Measurements from ENCODE around the gene SMG5. TPM values are rescaled to one million over a fixed set of nuclear protein-coding genes. Genes with fewer than 3 reads are reported as not detected.

The SMG5 gene
- total RNA-seq, 1 experiment from 2014 or later, result 117 TPM

- intact Hi-C loops (cut with micrococcal nuclease; ENCODE audit: unreplicated experiment) (no loop called here), in situ Hi-C loops (cut with HindIII; ENCODE audit: low pct_unique_long_range_greater_than_20kb, low sequenced_read_pairs) (no loop called here)
- TF ChIP-seq TCF7L2 (IDR thresholded peaks at IDR 0.05; ENCODE audit: low read depth, low read length) (no peak), CTCF (IDR thresholded peaks at IDR 0.05) (no peak), POLR2AphosphoS5 (IDR thresholded peaks at IDR 0.05; ENCODE audit: low read depth, low read length) (0 out of 2 replicates have a peak, but pooled peaks have one; percentile 15), REST (IDR thresholded peaks at IDR 0.05; ENCODE audit: insufficient read depth in 1 of 2, low read depth in 2 of 2, low read length in 1 of 2) (no peak), SIN3A (IDR thresholded peaks at IDR 0.05; ENCODE audit: borderline replicate concordance, insufficient read depth, low read depth, low read length) (no peak)
- Histone ChIP-seq H3K36me3 (ENCODE audit: control insufficient read depth, insufficient read depth, low read length) (no peaks in the 10 kb centered on the region), H3K4me3 (ENCODE audit: low read depth in 2 of 2, low read length in 2 of 2) (no peak overlapping the region), H3K27ac (ENCODE audit: low read length) (no peak overlapping the region), H3K4me1 (ENCODE audit: control insufficient read depth, insufficient read depth, low read length) (peaks cover 18% of the 10 kb centered on the region), H3K27me3 (ENCODE audit: control insufficient read depth, insufficient read depth, low read length) (no peaks in the 10 kb centered on the region), H3K9me3 (ENCODE audit: control insufficient read depth, insufficient read depth, low read depth, low read length) (no peaks in the 10 kb centered on the region)
- DNase-seq (ENCODE audit: low read depth, low spot score) (no peak), ATAC-seq (no peak)
- ChIA-PET POLR2A (interaction anchor here (0.6 kb wide), 1 partner anchor 142 kb away, joined by 3 read pairs; no protein-coding TSS in a partner anchor), CTCF (no interaction called here)
- BruUV-seq (replicated peaks), result no TSS peak
Measured at GRCh38 chr1:156293098-156293434, 10.4 kb upstream of the SMG5 start.

GRCh38 chr1:156291226-156292061, 8.8 kb upstream of the SMG5 start:
- BruUV-seq (replicated peaks), result no TSS peak
- peaks cover 18% of the 10 kb centered on the region for H3K4me1 ChIP-seq (ENCODE audit: control insufficient read depth, insufficient read depth, low read length)
- no peaks in the 10 kb centered on the region for H3K27me3 ChIP-seq (ENCODE audit: control insufficient read depth, insufficient read depth, low read length)
- peak overlapping the region; percentile 90 for H3K27ac ChIP-seq (ENCODE audit: low read length)
- in situ Hi-C loops (cut with HindIII; ENCODE audit: low pct_unique_long_range_greater_than_20kb, low sequenced_read_pairs) (no loop called here), intact Hi-C loops (cut with micrococcal nuclease; ENCODE audit: unreplicated experiment) (no loop called here)
- ATAC-seq (peak; percentile 97), DNase-seq (ENCODE audit: low read depth, low spot score) (peak; percentile 48)
- no peaks in the 10 kb centered on the region for H3K9me3 ChIP-seq (ENCODE audit: control insufficient read depth, insufficient read depth, low read depth, low read length)
- CTCF ChIA-PET, result no interaction called here
- peak overlapping the region; percentile 52 to 64 for H3K4me3 ChIP-seq (ENCODE audit: low read depth in 2 of 2, low read length in 2 of 2)
- TF ChIP-seq POLR2AphosphoS5 (IDR thresholded peaks at IDR 0.05; ENCODE audit: low read depth, low read length) (peak; percentile 65), TCF7L2 (IDR thresholded peaks at IDR 0.05; ENCODE audit: low read depth, low read length) (no peak)
- POLR2A ChIA-PET, result no interaction called here
- H3K36me3 ChIP-seq (ENCODE audit: control insufficient read depth, insufficient read depth, low read length), result no peaks in the 10 kb centered on the region

GRCh38 chr1:156289857-156290256, 7.2 kb upstream of the SMG5 start:
- ChIA-PET CTCF (no interaction called here), POLR2A (no interaction called here)
- H3K4me3 ChIP-seq (ENCODE audit: low read depth in 2 of 2, low read length in 2 of 2), result no peak overlapping the region
- ATAC-seq, result no peak
- intact Hi-C loops (cut with micrococcal nuclease; ENCODE audit: unreplicated experiment), result no loop called here
- DNase-seq (ENCODE audit: low read depth, low spot score), result no peak
- no peak overlapping the region for H3K27ac ChIP-seq (ENCODE audit: low read length)
- in situ Hi-C loops (cut with HindIII; ENCODE audit: low pct_unique_long_range_greater_than_20kb, low sequenced_read_pairs), result no loop called here
- no peak for TF ChIP-seq TCF7L2 (IDR thresholded peaks at IDR 0.05; ENCODE audit: low read depth, low read length)
- no peak for TF ChIP-seq CTCF (IDR thresholded peaks at IDR 0.05)
- TF ChIP-seq POLR2AphosphoS5 (IDR thresholded peaks at IDR 0.05; ENCODE audit: low read depth, low read length), result no peak
- TF ChIP-seq SIN3A (IDR thresholded peaks at IDR 0.05; ENCODE audit: borderline replicate concordance, insufficient read depth, low read depth, low read length), result no peak
- no peak for TF ChIP-seq REST (IDR thresholded peaks at IDR 0.05; ENCODE audit: insufficient read depth in 1 of 2, low read depth in 2 of 2, low read length in 1 of 2)
- BruUV-seq (replicated peaks), result TSS peak; percentile 34
- peaks cover 12% of the 10 kb centered on the region for H3K4me1 ChIP-seq (ENCODE audit: control insufficient read depth, insufficient read depth, low read length)
- no peaks in the 10 kb centered on the region for H3K27me3 ChIP-seq (ENCODE audit: control insufficient read depth, insufficient read depth, low read length)
- no peaks in the 10 kb centered on the region for H3K36me3 ChIP-seq (ENCODE audit: control insufficient read depth, insufficient read depth, low read length)
- H3K9me3 ChIP-seq (ENCODE audit: control insufficient read depth, insufficient read depth, low read depth, low read length), result no peaks in the 10 kb centered on the region
